HL-60 (cell line): ENCODE data around the gene KIF5A.

ENCODE experiments used
- DNase-seq, 2 experiments: peaks; one replicate each; pipeline ENCODE4 v3.0.0-alpha.2; 2010 to 2020; ENCODE audit warnings: low read depth in 1 of 2, low spot score in 1 of 2
- H3K27ac ChIP-seq: fragments of 250-450 bp; sonication (Bioruptor Pico); replicated peaks from 2 replicates; pipeline ENCODE4 v1.5.1; 2020; ENCODE audit warnings: mild to moderate bottlenecking, moderate library complexity
- H3K27me3 ChIP-seq: fragments of 250-450 bp; sonication (Bioruptor Pico); 2 replicates; pipeline ENCODE4 v1.5.1; 2021; ENCODE audit warnings: mild to moderate bottlenecking, moderate library complexity; ENCODE audit not compliant: insufficient read depth, poor library complexity, severe bottlenecking
- H3K4me3 ChIP-seq: replicated peaks from 2 replicates; pipeline ENCODE4 v1.5.1; 2011; ENCODE audit warnings: mild to moderate bottlenecking, control low read depth, low read length; ENCODE audit not compliant: insufficient read depth
- CTCF ChIP-seq: IDR thresholded peaks from one replicate; pipeline ENCODE4 v1.5.1; 2011; ENCODE audit warnings: low read length, control low read depth, inconsistent platforms; ENCODE audit not compliant: insufficient read depth
- GABPA ChIP-seq: IDR thresholded peaks from 2 replicates; pipeline ENCODE4 v1.6.1; 2012; ENCODE audit warnings: low read depth
- POLR2AphosphoS5 ChIP-seq: IDR thresholded peaks from 2 replicates; pipeline ENCODE4 v1.6.1; 2012; ENCODE audit warnings: low read depth
- REST ChIP-seq: IDR thresholded peaks from 2 replicates; pipeline ENCODE4 v1.6.1; 2012; ENCODE audit warnings: low read depth; ENCODE audit not compliant: insufficient replicate concordance
- SPI1 ChIP-seq: IDR thresholded peaks from 2 replicates; pipeline ENCODE4 v1.6.1; 2012; ENCODE audit warnings: low read depth, mild to moderate bottlenecking, borderline replicate concordance

The KIF5A gene

GRCh38 chr12:57611108-57611826 lies 61.4 kb downstream of the KIF5A start, which contains the start of gene ARHGEF25:
Gene ARHGEF25 (plus strand): TSS chr12:57611435. CDS start chr12:57611895, 460 bp downstream.
- no peak for DNase-seq
- Histone ChIP-seq H3K27ac (no peak within 1 kb of the TSS), H3K4me3 (peak within 1 kb of the TSS; percentile 34), H3K27me3 (peaks cover 65% of the 10 kb centered on the region)
- TF ChIP-seq REST (no peak), GABPA (no peak), SPI1 (no peak), CTCF (no peak), POLR2AphosphoS5 (no peak)

GRCh38 chr12:57611827-57612710 lies 62.2 kb downstream of the KIF5A start:
- no peak for DNase-seq
- Histone ChIP-seq H3K27ac (no peak overlapping the region), H3K4me3 (no peak overlapping the region), H3K27me3 (peaks cover 62% of the 10 kb centered on the region)
- TF ChIP-seq GABPA (no peak), CTCF (no peak), REST (no peak), POLR2AphosphoS5 (no peak), SPI1 (no peak)

- no peak for DNase-seq
- TF ChIP-seq POLR2AphosphoS5, result no peak
- no peak for TF ChIP-seq CTCF
- no peak for TF ChIP-seq SPI1
- TF ChIP-seq GABPA, result no peak
- no peak for TF ChIP-seq REST
- no peak overlapping the region for H3K27ac ChIP-seq
- H3K27me3 ChIP-seq, result peaks cover 64% of the 10 kb centered on the region
- no peak overlapping the region for H3K4me3 ChIP-seq
Observed at GRCh38 chr12:57612711-57613426, 63.0 kb downstream of the KIF5A start.
